ENCODE data around the gene NKAIN2.
"Not testable (repeated sequence)": the region's sequence is repeated elsewhere in the genome, so short reads cannot be mapped to it uniquely, and the experiment has no call there.

DNA sequence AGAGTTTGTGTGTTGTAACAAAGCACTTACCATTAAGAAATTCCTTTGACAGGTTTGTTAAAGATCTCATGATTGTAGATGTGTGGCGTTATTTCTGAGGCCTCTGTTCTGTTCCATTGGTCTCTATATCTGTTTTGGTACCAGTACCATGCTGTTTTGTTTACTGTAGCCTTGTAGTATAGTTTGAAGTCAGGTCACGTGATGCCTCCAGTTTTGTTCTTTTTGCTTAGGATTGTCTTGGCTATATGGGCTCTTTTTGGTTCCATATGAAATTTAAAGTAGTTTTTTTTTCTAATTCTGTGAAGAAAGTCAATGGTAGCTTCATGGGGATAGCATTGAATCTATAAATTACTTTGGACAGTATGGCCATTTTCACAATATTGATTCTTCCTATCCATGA is 660.9 kb downstream of the NKAIN2 start:
- TF ChIP-seq CTCF, POLR2A (IDR thresholded peaks at IDR 0.05): not testable (repeated sequence)

All from thyroid gland (tissue), 4 donors.